Activated T-cell treated with anti-CD3 and anti-CD28 coated beads, Interleukin-2, amount 50 U/mL, for 48 hours (primary cell): ENCODE measurements around the gene TSR3.
A peak's percentile ranks its signal among the peaks of the same experiment; 100 is the strongest.

Experiments used
- DNase-seq, 2 experiments: peaks; one replicate each; pipeline ENCODE4 v3.0.0-alpha.2; 2020

Gene TSR3

GRCh38 chr16:1350691-1351090 is 987 bp downstream of the TSR3 start:
- no peak for DNase-seq

GRCh38 chr16:1349951-1350350 is 1.7 kb downstream of the TSR3 start:
- no peak for DNase-seq

- DNase-seq = no peak
These were observed 2.3 kb downstream of the TSR3 start for GRCh38 chr16:1349351-1349750.

- DNase-seq = no peak
These were observed 2.8 kb downstream of the TSR3 start for GRCh38 chr16:1348926-1349325.

- no peak for DNase-seq
These were observed 3.2 kb downstream of the TSR3 start for GRCh38 chr16:1348441-1348840.

GRCh38 chr16:1347962-1348361 is 3.7 kb downstream of the TSR3 start:
- DNase-seq = no peak

GRCh38 chr16:1347286-1347855 is 4.3 kb downstream of the TSR3 start:
- no peak for DNase-seq

- DNase-seq = no peak
These were observed 5.0 kb downstream of the TSR3 start for GRCh38 chr16:1346422-1347285.

GRCh38 chr16:1345651-1346421 is 5.8 kb downstream of the TSR3 start:
- DNase-seq = no peak

- no peak for DNase-seq
These were observed 6.6 kb downstream of the TSR3 start for GRCh38 chr16:1345087-1345486.

GRCh38 chr16:1344499-1344898 is 7.2 kb downstream of the TSR3 start:
- no peak for DNase-seq

- no peak for DNase-seq
These were observed 8.0 kb downstream of the TSR3 start for GRCh38 chr16:1343428-1344242.

GRCh38 chr16:1342526-1343427 is 8.9 kb downstream of the TSR3 start:
- peak; percentile 94 for DNase-seq

- no peak for DNase-seq
These were observed 9.9 kb downstream of the TSR3 start for GRCh38 chr16:1341495-1342420.

GRCh38 chr16:1340730-1341494 is 10.8 kb downstream of the TSR3 start:
- DNase-seq = no peak

- DNase-seq = no peak
These were observed 12.6 kb downstream of the TSR3 start for GRCh38 chr16:1338855-1339675.

GRCh38 chr16:1338119-1338730 is 13.5 kb downstream of the TSR3 start:
- DNase-seq = no peak

- no peak for DNase-seq
These were observed 14.2 kb downstream of the TSR3 start for GRCh38 chr16:1337486-1337885.
